ENCODE measurements around the gene MAP4K2. TPM values are rescaled to one million over a fixed set of nuclear protein-coding genes. Genes with fewer than 3 reads are reported as not detected.
A peak's percentile ranks its signal among the peaks of the same experiment; 100 is the strongest.
"Not testable (repeated sequence)": the region's sequence is repeated elsewhere in the genome, so short reads cannot be mapped to it uniquely, and the experiment has no call there.

Gene MAP4K2
- total RNA-seq, 1 experiment from 2014 or later: 46.5 TPM

DNA sequence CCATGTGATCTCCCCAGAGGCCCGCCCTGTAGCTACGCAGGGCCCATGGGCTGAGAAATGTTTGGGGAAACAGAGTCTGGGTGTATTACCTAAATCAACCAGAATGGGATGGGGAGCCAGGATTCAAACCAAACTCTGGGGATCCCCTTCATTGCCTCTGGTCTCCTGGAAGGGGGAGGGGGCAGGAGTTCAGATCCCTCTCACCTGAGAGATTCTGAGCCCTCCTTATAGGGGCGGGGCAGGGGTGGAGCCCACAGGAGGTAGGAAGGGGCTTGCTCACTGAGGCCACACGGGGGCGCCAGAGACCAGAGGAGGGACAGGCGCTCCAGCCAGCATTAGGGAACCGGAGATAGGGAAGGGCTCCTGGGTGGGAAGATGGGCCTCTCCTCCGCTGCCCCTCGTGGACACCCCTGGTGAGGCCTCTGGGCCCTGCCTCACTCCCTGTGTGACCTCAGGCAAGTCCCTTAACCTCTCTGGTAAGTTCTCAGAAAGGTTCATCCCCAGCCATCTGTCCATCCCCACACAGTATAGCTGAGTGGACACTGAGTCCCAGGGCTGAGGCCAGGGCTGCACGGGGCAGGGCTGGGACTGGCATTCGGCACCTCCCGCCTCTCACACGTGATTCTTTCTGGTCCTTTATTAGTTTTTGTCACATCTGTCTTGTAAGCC, 44.1 kb upstream of the MAP4K2 start:
- ChIA-PET CTCF (interaction anchor here (0.6 to 3.1 kb wide), 5 partner anchors 23 to 476 kb away, joined by 3 to 14 read pairs (median 4); partner anchors contain the start of genes BATF2 and ZNHIT2), POLR2A (ENCODE audit: low non-redundant PET) (interaction anchor here (0.9 kb wide), 1 partner anchor 11 kb away, joined by 3 read pairs; no protein-coding TSS in a partner anchor)
- H3K27ac ChIP-seq (ENCODE audit: low read depth, low read length, poor library complexity, severe bottlenecking): no peak overlapping the region
- no peak overlapping the region for H3K4me3 ChIP-seq (ENCODE audit: low read depth, low read length, poor library complexity, severe bottlenecking)
- BruUV-seq (replicated peaks): no TSS peak
- TF ChIP-seq EZH2 (IDR thresholded peaks at IDR 0.05; ENCODE audit: borderline replicate concordance, low read depth, low read length, poor library complexity, severe bottlenecking): no peak
- TF ChIP-seq, protein P1, sequence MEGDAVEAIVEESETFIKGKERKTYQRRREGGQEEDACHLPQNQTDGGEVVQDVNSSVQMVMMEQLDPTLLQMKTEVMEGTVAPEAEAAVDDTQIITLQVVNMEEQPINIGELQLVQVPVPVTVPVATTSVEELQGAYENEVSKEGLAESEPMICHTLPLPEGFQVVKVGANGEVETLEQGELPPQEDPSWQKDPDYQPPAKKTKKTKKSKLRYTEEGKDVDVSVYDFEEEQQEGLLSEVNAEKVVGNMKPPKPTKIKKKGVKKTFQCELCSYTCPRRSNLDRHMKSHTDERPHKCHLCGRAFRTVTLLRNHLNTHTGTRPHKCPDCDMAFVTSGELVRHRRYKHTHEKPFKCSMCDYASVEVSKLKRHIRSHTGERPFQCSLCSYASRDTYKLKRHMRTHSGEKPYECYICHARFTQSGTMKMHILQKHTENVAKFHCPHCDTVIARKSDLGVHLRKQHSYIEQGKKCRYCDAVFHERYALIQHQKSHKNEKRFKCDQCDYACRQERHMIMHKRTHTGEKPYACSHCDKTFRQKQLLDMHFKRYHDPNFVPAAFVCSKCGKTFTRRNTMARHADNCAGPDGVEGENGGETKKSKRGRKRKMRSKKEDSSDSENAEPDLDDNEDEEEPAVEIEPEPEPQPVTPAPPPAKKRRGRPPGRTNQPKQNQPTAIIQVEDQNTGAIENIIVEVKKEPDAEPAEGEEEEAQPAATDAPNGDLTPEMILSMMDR (conservative IDR thresholded peaks at IDR 0.05; ENCODE audit: low read depth, low read length): peak; percentile 98
- peak; percentile 98 for DNase-seq (ENCODE audit: low spot score)
- intact Hi-C loops (cut with micrococcal nuclease; ENCODE audit: unreplicated experiment): loop anchor here (1.0 to 10.0 kb wide), 7 partner anchors 31 to 485 kb away; partner anchors contain the start of genes ARL2, CDC42EP2, DPF2 and EHD1
- no peaks in the 10 kb centered on the region for H3K27me3 ChIP-seq (replicated peaks; ENCODE audit: insufficient read depth, low read depth, low read length, poor library complexity)
- no peaks in the 10 kb centered on the region for H3K9me3 ChIP-seq (ENCODE audit: low read depth, low read length, poor library complexity, severe bottlenecking)
- H3K4me1 ChIP-seq (ENCODE audit: insufficient read depth, low read length, poor library complexity, severe bottlenecking): peaks cover 13% of the 10 kb centered on the region
- H3K36me3 ChIP-seq (ENCODE audit: insufficient read depth, low read length, poor library complexity, severe bottlenecking): no peaks in the 10 kb centered on the region

DNA sequence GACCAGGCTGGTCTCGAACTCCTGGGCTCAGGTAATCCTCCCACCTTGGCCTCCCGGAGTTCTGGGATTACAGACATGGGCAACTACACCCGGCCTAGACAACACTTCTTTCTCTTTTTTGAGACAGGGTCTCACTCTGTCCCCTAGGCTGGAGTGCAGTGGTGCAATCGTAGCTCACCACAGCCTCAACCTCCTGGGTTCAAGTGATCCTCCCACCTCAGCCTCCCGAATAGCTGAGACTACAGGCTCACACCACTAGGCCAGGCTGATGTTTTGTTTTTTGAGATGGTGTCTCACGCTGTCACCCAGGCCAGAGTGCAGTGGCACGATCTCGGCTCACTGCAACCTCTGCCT, 42.7 kb upstream of the MAP4K2 start:
- H3K27me3 ChIP-seq (replicated peaks; ENCODE audit: insufficient read depth, low read depth, low read length, poor library complexity); POLR2A ChIA-PET (ENCODE audit: low non-redundant PET); H3K4me3 ChIP-seq (ENCODE audit: low read depth, low read length, poor library complexity, severe bottlenecking); H3K27ac ChIP-seq (ENCODE audit: low read depth, low read length, poor library complexity, severe bottlenecking); BruUV-seq (replicated peaks); DNase-seq (ENCODE audit: low spot score); H3K9me3 ChIP-seq (ENCODE audit: low read depth, low read length, poor library complexity, severe bottlenecking); H3K36me3 ChIP-seq (ENCODE audit: insufficient read depth, low read length, poor library complexity, severe bottlenecking): not testable (repeated sequence)
- peaks cover 13% of the 10 kb centered on the region for H3K4me1 ChIP-seq (ENCODE audit: insufficient read depth, low read length, poor library complexity, severe bottlenecking)
- CTCF ChIA-PET: interaction anchor here (0.6 kb wide), 2 partner anchors 404 to 663 kb away, joined by 3 to 5 read pairs; no protein-coding TSS in a partner anchor
- intact Hi-C loops (cut with micrococcal nuclease; ENCODE audit: unreplicated experiment): loop anchor here (2.0 to 10.0 kb wide), 6 partner anchors 67 to 487 kb away; partner anchors contain the start of genes ARL2, CDC42EP2, DPF2 and SF1

DNA sequence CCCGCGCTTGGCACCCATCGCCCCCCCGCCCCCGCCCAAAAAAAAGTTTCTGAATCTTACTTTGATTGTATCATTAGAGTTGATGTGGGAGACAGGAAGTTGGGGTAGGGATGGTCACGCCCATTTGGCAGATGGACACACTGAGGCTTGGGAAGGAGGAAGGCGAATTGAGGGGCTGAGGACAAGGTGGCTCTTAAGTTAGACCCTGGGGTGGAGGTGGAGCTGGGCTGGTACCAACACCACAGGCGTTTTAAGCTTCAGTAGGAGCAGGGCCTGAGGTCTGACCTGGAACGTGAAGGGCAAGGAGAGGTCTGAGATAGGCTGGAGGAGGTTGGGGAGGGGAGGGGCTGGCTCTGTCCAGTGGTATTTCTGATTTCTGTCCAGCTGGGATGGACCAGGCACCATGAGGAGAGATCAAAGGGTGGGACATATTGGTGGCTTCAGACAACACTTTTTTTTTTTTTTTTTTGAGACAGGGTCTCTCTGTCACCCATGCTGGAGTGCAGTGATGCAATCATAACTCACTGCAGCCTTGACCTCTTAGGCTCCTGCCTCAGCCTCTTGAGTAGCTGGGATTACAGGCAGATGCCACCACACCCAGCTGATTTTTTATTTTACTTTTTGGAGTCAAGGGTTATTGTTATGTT, 42.2 kb upstream of the MAP4K2 start:
- Histone ChIP-seq H3K27ac (ENCODE audit: low read depth, low read length, poor library complexity, severe bottlenecking) (peak overlapping the region; percentile 76), H3K4me1 (ENCODE audit: insufficient read depth, low read length, poor library complexity, severe bottlenecking) (peaks cover 13% of the 10 kb centered on the region), H3K36me3 (ENCODE audit: insufficient read depth, low read length, poor library complexity, severe bottlenecking) (no peaks in the 10 kb centered on the region), H3K4me3 (ENCODE audit: low read depth, low read length, poor library complexity, severe bottlenecking) (peak overlapping the region; percentile 67), H3K27me3 (replicated peaks; ENCODE audit: insufficient read depth, low read depth, low read length, poor library complexity) (no peaks in the 10 kb centered on the region), H3K9me3 (ENCODE audit: low read depth, low read length, poor library complexity, severe bottlenecking) (no peaks in the 10 kb centered on the region)
- TF ChIP-seq, protein P1 (conservative IDR thresholded peaks at IDR 0.05; ENCODE audit: low read depth, low read length): no peak
- TF ChIP-seq EZH2 (IDR thresholded peaks at IDR 0.05; ENCODE audit: borderline replicate concordance, low read depth, low read length, poor library complexity, severe bottlenecking): no peak
- DNase-seq (ENCODE audit: low spot score): no peak
- POLR2A ChIA-PET (ENCODE audit: low non-redundant PET): no interaction called here
- intact Hi-C loops (cut with micrococcal nuclease; ENCODE audit: unreplicated experiment): loop anchor here (2.0 to 10.0 kb wide), 5 partner anchors 66 to 487 kb away; partner anchors contain the start of genes CDC42EP2, DPF2, SF1 and ZNHIT2
- CTCF ChIA-PET: interaction anchor here (0.6 kb wide), 1 partner anchor 664 kb away, joined by 3 read pairs; no protein-coding TSS in a partner anchor
- BruUV-seq (replicated peaks): no TSS peak
